ENCODE results near the gene DMPK.

Gene DMPK

GRCh38 chr19:45782162-45782691 is at the start of gene DMPK:
DMPK (minus strand) TSS chr19:45782490; CDS start chr19:45782352, 138 bp downstream.
- no peak for TF ChIP-seq CTCF (IDR thresholded peaks at IDR 0.05)

- TF ChIP-seq CTCF (IDR thresholded peaks at IDR 0.05) = no peak
These were observed 46.7 kb upstream of the DMPK start for GRCh38 chr19:45828945-45829344.

- no peak for TF ChIP-seq CTCF (IDR thresholded peaks at IDR 0.05)
These were observed 46.2 kb upstream of the DMPK start for GRCh38 chr19:45828523-45828922.

GRCh38 chr19:45827459-45828093 is 45.3 kb upstream of the DMPK start:
- no peak for TF ChIP-seq CTCF (IDR thresholded peaks at IDR 0.05)

- no peak for TF ChIP-seq CTCF (IDR thresholded peaks at IDR 0.05)
These were observed 44.6 kb upstream of the DMPK start for GRCh38 chr19:45826934-45827333.

GRCh38 chr19:45825917-45826893 is 43.9 kb upstream of the DMPK start:
- no peak for TF ChIP-seq CTCF (IDR thresholded peaks at IDR 0.05)

- no peak for TF ChIP-seq CTCF (IDR thresholded peaks at IDR 0.05)
These were observed 42.9 kb upstream of the DMPK start for GRCh38 chr19:45825263-45825605.
